Measurements from ENCODE around the gene MLIP. TPM values are rescaled to one million over a fixed set of nuclear protein-coding genes. Genes with fewer than 3 reads are reported as not detected.

The MLIP gene
- total and polyA plus RNA-seq, 4 donors, result 2.0 to 6.0 (median 3.2) TPM

DNA sequence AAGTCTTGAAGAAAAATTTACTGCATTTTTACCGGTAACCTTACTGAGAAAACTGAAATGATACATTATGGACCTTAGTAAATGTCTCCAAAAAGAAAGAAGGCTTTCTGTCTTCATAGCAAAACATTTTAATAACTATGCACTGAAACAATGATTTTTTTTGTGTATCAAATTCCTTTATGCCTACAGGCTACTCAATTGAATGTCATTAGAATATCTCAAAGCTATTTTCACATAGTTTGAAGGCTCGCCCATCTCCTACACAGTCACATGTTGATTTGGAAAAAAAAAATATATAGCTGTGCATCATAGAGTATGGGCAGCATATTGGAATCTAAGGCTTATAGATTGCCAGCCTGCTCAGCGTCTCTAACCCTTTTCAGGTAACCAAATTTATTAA, 12.0 kb upstream of the MLIP start (continued):
- TF ChIP-seq, protein P1, sequence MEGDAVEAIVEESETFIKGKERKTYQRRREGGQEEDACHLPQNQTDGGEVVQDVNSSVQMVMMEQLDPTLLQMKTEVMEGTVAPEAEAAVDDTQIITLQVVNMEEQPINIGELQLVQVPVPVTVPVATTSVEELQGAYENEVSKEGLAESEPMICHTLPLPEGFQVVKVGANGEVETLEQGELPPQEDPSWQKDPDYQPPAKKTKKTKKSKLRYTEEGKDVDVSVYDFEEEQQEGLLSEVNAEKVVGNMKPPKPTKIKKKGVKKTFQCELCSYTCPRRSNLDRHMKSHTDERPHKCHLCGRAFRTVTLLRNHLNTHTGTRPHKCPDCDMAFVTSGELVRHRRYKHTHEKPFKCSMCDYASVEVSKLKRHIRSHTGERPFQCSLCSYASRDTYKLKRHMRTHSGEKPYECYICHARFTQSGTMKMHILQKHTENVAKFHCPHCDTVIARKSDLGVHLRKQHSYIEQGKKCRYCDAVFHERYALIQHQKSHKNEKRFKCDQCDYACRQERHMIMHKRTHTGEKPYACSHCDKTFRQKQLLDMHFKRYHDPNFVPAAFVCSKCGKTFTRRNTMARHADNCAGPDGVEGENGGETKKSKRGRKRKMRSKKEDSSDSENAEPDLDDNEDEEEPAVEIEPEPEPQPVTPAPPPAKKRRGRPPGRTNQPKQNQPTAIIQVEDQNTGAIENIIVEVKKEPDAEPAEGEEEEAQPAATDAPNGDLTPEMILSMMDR (IDR thresholded peaks at IDR 0.05; ENCODE audit: low read depth, low read length, missing input control), result no peak

- WGBS, result 92% methylated on average over 1 of the region's 1 CpG
Measured at GRCh38 chr6:54100411-54101006, 10.7 kb upstream of the MLIP start.

DNA sequence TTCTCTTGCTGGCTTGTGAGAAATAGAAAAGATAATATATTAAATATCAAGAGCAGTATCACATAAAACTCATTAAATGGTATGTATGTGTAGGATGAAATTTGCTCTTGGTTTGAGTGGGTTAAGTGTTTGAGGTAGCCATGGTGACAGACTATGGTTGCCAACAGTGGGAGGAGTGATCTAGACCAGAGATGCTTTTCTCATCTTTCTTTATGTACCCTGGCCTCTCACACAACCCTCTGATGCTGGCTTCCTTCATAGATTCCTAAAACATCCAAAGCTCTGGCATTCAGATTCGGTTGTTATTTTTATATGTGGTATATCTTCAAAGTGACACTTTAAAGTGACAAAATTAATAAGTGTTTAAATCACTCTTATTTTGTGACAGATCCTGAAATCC, 9.0 kb upstream of the MLIP start:
- no peaks in the 10 kb centered on the region for H3K36me3 ChIP-seq (ENCODE audit: control insufficient read depth in 4 of 4, insufficient read depth in 3 of 4, low read depth in 1 of 4, low read length in 3 of 4)
- H3K9me3 ChIP-seq (ENCODE audit: control insufficient read depth in 4 of 4, low read length in 3 of 4), result no peaks in the 10 kb centered on the region
- 78% methylated on average over 1 of the region's 1 CpG for WGBS
- no peak for DNase-seq (ENCODE audit: low spot score)
- TF ChIP-seq SP1 (IDR thresholded peaks at IDR 0.05) (no peak), JUND (IDR thresholded peaks at IDR 0.05) (no peak), YY1 (IDR thresholded peaks at IDR 0.05) (no peak), FOXA2 (IDR thresholded peaks at IDR 0.05) (no peak), RAD21 (IDR thresholded peaks at IDR 0.05) (no peak), ATF3 (IDR thresholded peaks at IDR 0.05) (no peak)
- TF ChIP-seq, protein P2, sequence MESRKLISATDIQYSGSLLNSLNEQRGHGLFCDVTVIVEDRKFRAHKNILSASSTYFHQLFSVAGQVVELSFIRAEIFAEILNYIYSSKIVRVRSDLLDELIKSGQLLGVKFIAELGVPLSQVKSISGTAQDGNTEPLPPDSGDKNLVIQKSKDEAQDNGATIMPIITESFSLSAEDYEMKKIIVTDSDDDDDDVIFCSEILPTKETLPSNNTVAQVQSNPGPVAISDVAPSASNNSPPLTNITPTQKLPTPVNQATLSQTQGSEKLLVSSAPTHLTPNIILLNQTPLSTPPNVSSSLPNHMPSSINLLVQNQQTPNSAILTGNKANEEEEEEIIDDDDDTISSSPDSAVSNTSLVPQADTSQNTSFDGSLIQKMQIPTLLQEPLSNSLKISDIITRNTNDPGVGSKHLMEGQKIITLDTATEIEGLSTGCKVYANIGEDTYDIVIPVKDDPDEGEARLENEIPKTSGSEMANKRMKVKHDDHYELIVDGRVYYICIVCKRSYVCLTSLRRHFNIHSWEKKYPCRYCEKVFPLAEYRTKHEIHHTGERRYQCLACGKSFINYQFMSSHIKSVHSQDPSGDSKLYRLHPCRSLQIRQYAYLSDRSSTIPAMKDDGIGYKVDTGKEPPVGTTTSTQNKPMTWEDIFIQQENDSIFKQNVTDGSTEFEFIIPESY (IDR thresholded peaks at IDR 0.05), result no peak
- TF ChIP-seq, protein P3, sequence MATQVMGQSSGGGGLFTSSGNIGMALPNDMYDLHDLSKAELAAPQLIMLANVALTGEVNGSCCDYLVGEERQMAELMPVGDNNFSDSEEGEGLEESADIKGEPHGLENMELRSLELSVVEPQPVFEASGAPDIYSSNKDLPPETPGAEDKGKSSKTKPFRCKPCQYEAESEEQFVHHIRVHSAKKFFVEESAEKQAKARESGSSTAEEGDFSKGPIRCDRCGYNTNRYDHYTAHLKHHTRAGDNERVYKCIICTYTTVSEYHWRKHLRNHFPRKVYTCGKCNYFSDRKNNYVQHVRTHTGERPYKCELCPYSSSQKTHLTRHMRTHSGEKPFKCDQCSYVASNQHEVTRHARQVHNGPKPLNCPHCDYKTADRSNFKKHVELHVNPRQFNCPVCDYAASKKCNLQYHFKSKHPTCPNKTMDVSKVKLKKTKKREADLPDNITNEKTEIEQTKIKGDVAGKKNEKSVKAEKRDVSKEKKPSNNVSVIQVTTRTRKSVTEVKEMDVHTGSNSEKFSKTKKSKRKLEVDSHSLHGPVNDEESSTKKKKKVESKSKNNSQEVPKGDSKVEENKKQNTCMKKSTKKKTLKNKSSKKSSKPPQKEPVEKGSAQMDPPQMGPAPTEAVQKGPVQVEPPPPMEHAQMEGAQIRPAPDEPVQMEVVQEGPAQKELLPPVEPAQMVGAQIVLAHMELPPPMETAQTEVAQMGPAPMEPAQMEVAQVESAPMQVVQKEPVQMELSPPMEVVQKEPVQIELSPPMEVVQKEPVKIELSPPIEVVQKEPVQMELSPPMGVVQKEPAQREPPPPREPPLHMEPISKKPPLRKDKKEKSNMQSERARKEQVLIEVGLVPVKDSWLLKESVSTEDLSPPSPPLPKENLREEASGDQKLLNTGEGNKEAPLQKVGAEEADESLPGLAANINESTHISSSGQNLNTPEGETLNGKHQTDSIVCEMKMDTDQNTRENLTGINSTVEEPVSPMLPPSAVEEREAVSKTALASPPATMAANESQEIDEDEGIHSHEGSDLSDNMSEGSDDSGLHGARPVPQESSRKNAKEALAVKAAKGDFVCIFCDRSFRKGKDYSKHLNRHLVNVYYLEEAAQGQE (IDR thresholded peaks at IDR 0.05), result no peak
- no peak overlapping the region for H3K27ac ChIP-seq (ENCODE audit: low read depth in 1 of 2, low read length in 2 of 2)
- no peaks in the 10 kb centered on the region for H3K27me3 ChIP-seq (ENCODE audit: control insufficient read depth in 4 of 4, insufficient read depth in 4 of 4, low read length in 3 of 4)
- no peak overlapping the region for H3K4me3 ChIP-seq (ENCODE audit: low read depth in 1 of 3, low read length in 3 of 3)
- H3K4me1 ChIP-seq (ENCODE audit: control insufficient read depth in 4 of 4, insufficient read depth in 4 of 4, low read length in 3 of 4), result no peaks in the 10 kb centered on the region
- no peak overlapping the region for H3K9ac ChIP-seq (ENCODE audit: low read depth in 1 of 2, low read length in 2 of 2)

More at GRCh38 chr6:54100411-54101006, 10.7 kb upstream of the MLIP start:
- TF ChIP-seq HNF4G (IDR thresholded peaks at IDR 0.05), result no peak
- no peak for TF ChIP-seq SP1 (IDR thresholded peaks at IDR 0.05)
- TF ChIP-seq, protein P3 (IDR thresholded peaks at IDR 0.05), result no peak
- TF ChIP-seq FOXA1 (IDR thresholded peaks at IDR 0.05), result no peak
- TF ChIP-seq, protein P1 (IDR thresholded peaks at IDR 0.05; ENCODE audit: low read depth, low read length, missing input control), result no peak
- no peak for TF ChIP-seq GABPA (IDR thresholded peaks at IDR 0.05 in 1 of 2, conservative IDR thresholded peaks at IDR 0.05 in 1 of 2)
- TF ChIP-seq JUND (IDR thresholded peaks at IDR 0.05), result no peak
- no peak for TF ChIP-seq NR2F2 (IDR thresholded peaks at IDR 0.05)
- TF ChIP-seq EGR1 (IDR thresholded peaks at IDR 0.05; ENCODE audit: low read depth in 2 of 2), result no peak
- TF ChIP-seq HNF4A (conservative IDR thresholded peaks at IDR 0.05), result no peak
- DNase-seq (ENCODE audit: low spot score), result no peak
- Histone ChIP-seq H3K36me3 (ENCODE audit: control insufficient read depth in 4 of 4, insufficient read depth in 3 of 4, low read depth in 1 of 4, low read length in 3 of 4) (no peaks in the 10 kb centered on the region), H3K9me3 (ENCODE audit: control insufficient read depth in 4 of 4, low read length in 3 of 4) (no peaks in the 10 kb centered on the region), H3K27ac (ENCODE audit: low read depth in 1 of 2, low read length in 2 of 2) (no peak overlapping the region), H3K9ac (ENCODE audit: low read depth in 1 of 2, low read length in 2 of 2) (no peak overlapping the region), H3K27me3 (ENCODE audit: control insufficient read depth in 4 of 4, insufficient read depth in 4 of 4, low read length in 3 of 4) (no peaks in the 10 kb centered on the region), H3K4me1 (ENCODE audit: control insufficient read depth in 4 of 4, insufficient read depth in 4 of 4, low read length in 3 of 4) (no peaks in the 10 kb centered on the region), H3K4me3 (ENCODE audit: low read depth in 1 of 3, low read length in 3 of 3) (no peak overlapping the region)
